Astrocyte of the cerebellum (primary cell): ENCODE measurements around the gene LRRC46.
A peak's percentile ranks its signal among the peaks of the same experiment; 100 is the strongest.

ENCODE experiments used
- DNase-seq: peaks from one replicate; pipeline ENCODE4 v3.0.0-alpha.2; 2011; ENCODE audit warnings: low read depth
- H3K4me3 ChIP-seq: 2 replicates; pipeline ENCODE4 v1.5.1; 2011; ENCODE audit warnings: mild to moderate bottlenecking, low read depth, low read length, moderate library complexity
- in situ Hi-C: cut with HindIII; loops from 2 replicates; pipeline ENCODE4 v1.10.0; 2017; ENCODE audit warnings: low sequenced_read_pairs
- TF ChIP-seq, protein P1 (sequence below): IDR thresholded peaks from 2 replicates; pipeline ENCODE4 v1.5.1; 2012; ENCODE audit warnings: low read length, low read depth, moderate library complexity, mild to moderate bottlenecking; ENCODE audit errors: missing control alignments

Gene LRRC46

DNA sequence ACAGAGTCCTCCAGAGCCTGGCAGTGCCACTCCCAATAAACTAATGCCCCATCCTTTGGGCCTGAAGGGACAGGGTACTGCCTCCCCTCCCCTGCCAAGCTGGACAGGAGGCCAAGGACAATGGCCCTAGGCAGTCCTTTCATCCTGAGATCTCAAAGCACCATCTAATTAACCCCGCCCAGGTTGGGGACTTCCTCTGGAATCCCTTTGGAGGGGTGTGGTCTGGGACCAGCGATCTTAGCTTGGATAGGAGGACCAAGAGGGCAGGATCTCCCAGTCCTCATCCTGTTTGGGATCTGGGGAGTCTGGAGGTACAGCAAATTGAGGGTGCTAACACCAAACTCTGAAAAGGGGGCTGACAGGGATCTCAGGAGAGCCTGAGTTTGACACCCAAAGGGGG is 37.6 kb downstream of the LRRC46 start:
- DNase-seq: no peak
- no peak overlapping the region for H3K4me3 ChIP-seq
- TF ChIP-seq, protein P1, sequence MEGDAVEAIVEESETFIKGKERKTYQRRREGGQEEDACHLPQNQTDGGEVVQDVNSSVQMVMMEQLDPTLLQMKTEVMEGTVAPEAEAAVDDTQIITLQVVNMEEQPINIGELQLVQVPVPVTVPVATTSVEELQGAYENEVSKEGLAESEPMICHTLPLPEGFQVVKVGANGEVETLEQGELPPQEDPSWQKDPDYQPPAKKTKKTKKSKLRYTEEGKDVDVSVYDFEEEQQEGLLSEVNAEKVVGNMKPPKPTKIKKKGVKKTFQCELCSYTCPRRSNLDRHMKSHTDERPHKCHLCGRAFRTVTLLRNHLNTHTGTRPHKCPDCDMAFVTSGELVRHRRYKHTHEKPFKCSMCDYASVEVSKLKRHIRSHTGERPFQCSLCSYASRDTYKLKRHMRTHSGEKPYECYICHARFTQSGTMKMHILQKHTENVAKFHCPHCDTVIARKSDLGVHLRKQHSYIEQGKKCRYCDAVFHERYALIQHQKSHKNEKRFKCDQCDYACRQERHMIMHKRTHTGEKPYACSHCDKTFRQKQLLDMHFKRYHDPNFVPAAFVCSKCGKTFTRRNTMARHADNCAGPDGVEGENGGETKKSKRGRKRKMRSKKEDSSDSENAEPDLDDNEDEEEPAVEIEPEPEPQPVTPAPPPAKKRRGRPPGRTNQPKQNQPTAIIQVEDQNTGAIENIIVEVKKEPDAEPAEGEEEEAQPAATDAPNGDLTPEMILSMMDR: no peak
- in situ Hi-C loops: no loop called here

DNA sequence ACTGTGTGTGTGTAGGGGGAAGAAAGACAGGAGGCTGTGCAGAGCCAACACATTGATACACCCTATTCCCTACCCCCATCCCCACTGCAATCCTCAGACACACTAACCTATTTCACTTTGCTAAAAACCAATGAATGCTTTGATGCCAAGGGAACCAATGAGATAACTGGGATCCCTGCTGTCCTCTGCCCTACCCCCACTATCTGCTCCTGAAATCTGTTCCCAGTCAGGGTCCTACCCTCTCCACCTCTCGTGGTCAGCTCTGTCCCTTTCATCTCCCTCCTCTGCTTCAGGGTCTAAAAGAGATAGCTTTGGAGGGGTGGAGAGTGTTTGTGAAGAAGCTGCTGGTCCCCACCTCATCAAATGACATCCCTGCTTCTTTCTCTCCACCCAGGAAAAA is 38.6 kb downstream of the LRRC46 start:
- DNase-seq: no peak
- no peak overlapping the region for H3K4me3 ChIP-seq
- TF ChIP-seq, protein P1: no peak
- in situ Hi-C loops: no loop called here

DNA sequence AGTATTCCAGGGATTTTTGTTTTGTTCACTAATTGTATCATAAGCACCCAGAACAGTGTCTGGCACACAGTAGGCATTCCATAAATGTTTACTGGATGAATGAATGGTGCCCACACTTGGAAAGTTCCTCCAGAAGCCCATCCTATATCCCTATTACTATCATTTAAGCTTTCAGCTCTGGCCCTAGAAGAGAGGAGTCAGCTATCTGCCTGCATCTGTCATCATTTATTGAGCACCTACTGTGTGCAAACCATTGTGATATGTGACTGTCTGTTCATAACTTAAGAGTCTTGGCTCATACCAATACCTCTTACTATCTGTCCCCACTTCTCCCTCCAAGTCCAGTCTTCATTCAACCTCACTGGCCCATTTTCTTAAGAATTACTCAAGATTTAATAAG is 39.6 kb downstream of the LRRC46 start:
- TF ChIP-seq, protein P1: no peak
- DNase-seq: no peak
- in situ Hi-C loops: no loop called here
- H3K4me3 ChIP-seq: no peak overlapping the region

DNA sequence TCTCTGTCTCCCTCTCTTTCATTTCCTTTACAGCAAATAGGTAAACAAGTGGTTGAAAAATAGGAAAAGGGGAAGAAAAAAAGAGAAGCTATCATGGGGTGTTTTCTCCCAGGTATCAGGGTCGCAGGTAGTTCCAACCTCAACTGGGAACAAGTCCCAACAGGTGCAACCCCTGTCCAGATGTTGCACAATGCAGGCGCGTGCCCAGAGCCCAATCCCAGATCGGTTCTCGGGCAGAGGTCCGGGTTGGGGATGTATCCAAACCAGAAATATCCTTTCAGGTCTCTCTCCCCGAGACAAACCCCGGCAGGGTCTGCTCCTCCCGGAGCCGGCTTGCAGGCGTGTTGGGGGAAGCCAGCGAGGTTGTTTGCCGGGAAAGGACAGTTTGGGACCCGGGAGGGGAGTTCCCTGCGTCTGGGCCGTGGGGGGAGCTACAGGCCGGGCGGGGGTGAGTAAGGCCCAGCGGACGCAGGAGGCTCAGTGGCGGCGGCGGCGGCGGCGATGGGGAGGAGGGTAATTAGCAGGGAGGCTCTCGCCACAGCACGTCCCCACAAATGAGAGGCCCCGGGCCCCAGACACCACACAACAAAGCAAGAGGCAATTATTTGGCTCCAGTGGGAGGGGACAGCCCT is 40.7 kb downstream of the LRRC46 start:
- DNase-seq: no peak
- TF ChIP-seq, protein P1: no peak
- in situ Hi-C loops: no loop called here
- no peak overlapping the region for H3K4me3 ChIP-seq

DNA sequence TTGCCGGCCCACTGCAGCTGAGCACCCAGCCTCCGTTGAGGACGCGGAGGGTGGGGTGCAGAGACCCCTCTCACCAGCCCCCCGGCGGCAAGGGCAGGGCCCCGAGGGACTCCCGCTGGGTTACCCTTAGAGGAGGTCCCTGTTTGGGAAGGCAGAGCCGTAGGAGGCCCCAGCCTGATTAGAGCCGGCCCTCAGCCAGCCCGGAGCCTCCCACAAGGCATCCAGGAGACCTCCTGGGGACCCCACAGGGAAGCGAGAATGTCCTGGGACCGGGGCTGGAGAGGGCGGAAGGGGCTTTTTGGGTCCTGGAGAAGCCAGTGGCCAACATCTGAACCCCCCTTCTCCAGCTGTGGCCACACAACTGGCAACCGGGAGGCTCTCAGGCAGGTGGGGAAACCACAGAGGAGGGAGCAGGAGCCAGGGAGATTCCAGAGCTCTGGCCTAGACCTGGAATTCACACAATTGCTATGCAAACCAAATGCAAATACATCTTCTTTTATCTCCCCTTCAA is 41.2 kb downstream of the LRRC46 start:
- no peak overlapping the region for H3K4me3 ChIP-seq
- in situ Hi-C loops: no loop called here
- peak; percentile 53 for DNase-seq
- TF ChIP-seq, protein P1: no peak

DNA sequence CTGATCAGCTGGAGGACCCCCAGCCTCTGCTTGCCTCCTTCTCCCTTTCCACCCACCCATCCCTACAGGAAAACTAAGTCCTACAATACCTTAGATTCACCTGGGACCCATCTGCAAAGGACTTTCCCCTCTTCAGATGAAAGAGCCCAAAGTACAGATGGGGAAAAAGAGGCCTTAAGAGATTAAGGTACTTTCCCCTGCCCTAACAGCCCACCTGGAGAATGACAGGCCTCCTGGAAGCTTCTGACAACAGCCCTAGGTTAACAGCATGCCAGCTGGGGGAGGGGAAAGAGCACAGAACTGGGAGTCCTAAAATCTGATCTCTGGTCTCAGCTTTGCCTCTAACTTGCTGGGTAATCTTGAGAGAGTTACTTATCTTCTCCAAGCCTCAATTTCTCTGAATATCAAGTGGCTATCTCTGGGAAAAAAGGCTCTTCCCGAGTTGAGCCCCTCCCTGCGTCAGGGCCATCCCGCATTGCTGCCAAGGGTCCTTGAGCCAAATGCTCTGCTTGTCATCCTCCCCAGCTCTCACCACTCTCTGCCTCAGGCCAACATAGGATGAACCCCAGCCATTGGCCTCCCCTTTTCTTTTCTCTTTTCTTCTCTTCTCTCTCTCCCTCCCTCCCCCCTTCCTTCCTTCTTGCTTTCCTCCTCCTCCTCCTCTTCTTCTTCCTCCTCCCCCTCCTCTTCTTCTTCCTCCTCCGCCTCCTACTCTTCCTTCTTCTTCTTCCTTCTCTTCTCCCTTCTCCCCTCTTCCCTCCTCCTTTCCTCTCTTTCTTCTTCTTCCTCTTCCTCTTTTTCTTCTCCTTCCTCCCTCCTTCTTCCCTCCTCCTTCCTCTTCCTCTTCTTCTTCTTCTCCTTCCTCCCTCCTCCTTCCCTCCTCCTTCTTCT is 42.0 kb downstream of the LRRC46 start:
- in situ Hi-C loops: no loop called here

More for the DNA sequence above, 42.0 kb downstream of the LRRC46 start:
- H3K4me3 ChIP-seq: no peak overlapping the region
- no peak for DNase-seq
- TF ChIP-seq, protein P1: no peak
